ENCODE measurements around the gene KIF6.

KIF6 gene

GRCh38 chr6:39765508-39766065 lies 40.4 kb upstream of the KIF6 start:
- no peak for TF ChIP-seq CTCF (IDR thresholded peaks at IDR 0.05; ENCODE audit: low read depth, low read length)
- no peak overlapping the region for H3K4me3 ChIP-seq (replicated peaks in 1 of 2; ENCODE audit: low read depth in 2 of 2, low read length in 2 of 2)

GRCh38 chr6:39760226-39760952 lies 35.2 kb upstream of the KIF6 start:
- H3K4me3 ChIP-seq (replicated peaks in 1 of 2; ENCODE audit: low read depth in 2 of 2, low read length in 2 of 2) = no peak overlapping the region
- TF ChIP-seq CTCF (IDR thresholded peaks at IDR 0.05; ENCODE audit: low read depth, low read length) = no peak
- DNase-seq (ENCODE audit: low read depth in 2 of 2) = peak in 1 of 2 donors; percentile 29

More at GRCh38 chr6:39765508-39766065, 40.4 kb upstream of the KIF6 start:
- no peak for DNase-seq (ENCODE audit: low read depth in 2 of 2)

- DNase-seq (ENCODE audit: low read depth in 2 of 2) = no peak
- TF ChIP-seq CTCF (IDR thresholded peaks at IDR 0.05; ENCODE audit: low read depth, low read length) = no peak
- no peak overlapping the region for H3K4me3 ChIP-seq (replicated peaks in 1 of 2; ENCODE audit: low read depth in 2 of 2, low read length in 2 of 2)
Measured at GRCh38 chr6:39758905-39759605, 33.8 kb upstream of the KIF6 start.

- no peak for DNase-seq (ENCODE audit: low read depth in 2 of 2)
- no peak for TF ChIP-seq CTCF (IDR thresholded peaks at IDR 0.05; ENCODE audit: low read depth, low read length)
- H3K4me3 ChIP-seq (replicated peaks in 1 of 2; ENCODE audit: low read depth in 2 of 2, low read length in 2 of 2) = no peak overlapping the region
Measured at GRCh38 chr6:39756582-39756981, 31.4 kb upstream of the KIF6 start.

- H3K4me3 ChIP-seq (replicated peaks in 1 of 2; ENCODE audit: low read depth in 2 of 2, low read length in 2 of 2) = no peak overlapping the region
- DNase-seq (ENCODE audit: low read depth in 2 of 2) = peak; percentile 15 to 60
- no peak for TF ChIP-seq CTCF (IDR thresholded peaks at IDR 0.05; ENCODE audit: low read depth, low read length)
Measured at GRCh38 chr6:39755231-39755630, 30.0 kb upstream of the KIF6 start.

GRCh38 chr6:39754514-39755115 lies 29.4 kb upstream of the KIF6 start:
- no peak for TF ChIP-seq CTCF (IDR thresholded peaks at IDR 0.05; ENCODE audit: low read depth, low read length)
- no peak overlapping the region for H3K4me3 ChIP-seq (replicated peaks in 1 of 2; ENCODE audit: low read depth in 2 of 2, low read length in 2 of 2)
- peak in 1 of 2 donors; percentile 19 for DNase-seq (ENCODE audit: low read depth in 2 of 2)

All from cardiac fibroblast (primary cell).